Endodermal cell (in vitro differentiated cells): ENCODE measurements around the gene SLC7A1. TPM values are rescaled to one million over a fixed set of nuclear protein-coding genes. Genes with fewer than 3 reads are reported as not detected.

Experiments
- DNase-seq: peaks from one replicate; pipeline ENCODE4 v3.0.0-alpha.2; 2017
- H3K27ac ChIP-seq: 2 replicates; pipeline ENCODE4 v1.5.1; 2013; ENCODE audit warnings: mild to moderate bottlenecking, low read depth, low read length, moderate library complexity
- H3K27me3 ChIP-seq: 2 replicates; pipeline ENCODE4 v1.6.1; 2013; ENCODE audit warnings: mild to moderate bottlenecking, low read length, moderate library complexity; ENCODE audit not compliant: insufficient read depth, control insufficient read depth, poor library complexity, severe bottlenecking
- H3K36me3 ChIP-seq: 2 replicates; pipeline ENCODE4 v1.7.0; 2013; ENCODE audit warnings: mild to moderate bottlenecking, low read length, moderate library complexity; ENCODE audit not compliant: control insufficient read depth, insufficient read depth
- H3K4me1 ChIP-seq: one replicate; pipeline ENCODE4 v1.7.0; 2013; ENCODE audit warnings: low read length; ENCODE audit not compliant: control insufficient read depth, insufficient read depth
- H3K4me3 ChIP-seq: 2 replicates; pipeline ENCODE4 v1.5.1; 2013; ENCODE audit warnings: mild to moderate bottlenecking, low read length, moderate library complexity
- H3K9ac ChIP-seq: 2 replicates; pipeline ENCODE4 v1.6.1; 2013; ENCODE audit warnings: mild to moderate bottlenecking, low read length, moderate library complexity; ENCODE audit not compliant: poor library complexity, severe bottlenecking; ENCODE audit errors: extremely low read depth
- H3K9me3 ChIP-seq: 2 replicates; pipeline ENCODE4 v1.6.1; 2013; ENCODE audit warnings: mild to moderate bottlenecking, low read length, moderate library complexity; ENCODE audit not compliant: control insufficient read depth
- H3K27ac Mint-ChIP-seq: 2 replicates; pipeline ENCODE4 v1.8.0; 2020; ENCODE audit warnings: mixed read lengths
- H3K27me3 Mint-ChIP-seq: 2 replicates; pipeline ENCODE4 v1.8.0; 2021; ENCODE audit warnings: mild to moderate bottlenecking, mixed read lengths; ENCODE audit not compliant: insufficient read depth
- H3K36me3 Mint-ChIP-seq: 2 replicates; pipeline ENCODE4 v1.8.0; 2020; ENCODE audit warnings: low read depth, mixed read lengths
- H3K4me1 Mint-ChIP-seq: 2 replicates; pipeline ENCODE4 v1.8.0; 2020; ENCODE audit warnings: mixed read lengths
- H3K4me3 Mint-ChIP-seq: 2 replicates; pipeline ENCODE4 v1.8.0; 2020; ENCODE audit warnings: mild to moderate bottlenecking, moderate library complexity, mixed read lengths
- H3K9me3 Mint-ChIP-seq: 2 replicates; pipeline ENCODE4 v1.8.0; 2020; ENCODE audit warnings: mild to moderate bottlenecking, mixed read lengths
- WGBS, 2 experiments: methylation state at CpG; one replicate each; pipeline versions ENCODE4 v1.1.5 to v1.1.7; 2013; ENCODE audit warnings: missing lambda C conversion rate in 2 of 2, mixed read lengths in 1 of 2; ENCODE audit not compliant: insufficient coverage in 1 of 2, insufficient read length in 1 of 2; 5-methylcytosine and 5-hydroxymethylcytosine counted together
- total RNA-seq, 2 donors: library from RNA; stranded (reverse); fragmentation: NEBNext Ultra II Directional in 1 of 2; extraction: Animal tissue kit (Norgen Biotek cat#: 25700) in 1 of 2; gene quantifications; 2 replicates in 1 of 2; 3 replicates in 1 of 2; pipeline ENCODE4 v1.2.1, GENCODE V29; 2021
- TF ChIP-seq, protein P1 (sequence below): fragments of 200-600 bp; sonication (generic); conservative IDR thresholded peaks from 2 replicates; pipeline ENCODE4 v1.5.0; 2021; ENCODE audit warnings: antibody characterized with exemption, mild to moderate bottlenecking

SLC7A1 gene
- total RNA-seq, 2 donors from 2014 or later, result 26.0 to 27.3 TPM

- H3K4me3 ChIP-seq, result no peak overlapping the region
- no peak overlapping the region for H3K27ac Mint-ChIP-seq
Measured at GRCh38 chr13:29619995-29620394, 24.5 kb upstream of the SLC7A1 start.

DNA sequence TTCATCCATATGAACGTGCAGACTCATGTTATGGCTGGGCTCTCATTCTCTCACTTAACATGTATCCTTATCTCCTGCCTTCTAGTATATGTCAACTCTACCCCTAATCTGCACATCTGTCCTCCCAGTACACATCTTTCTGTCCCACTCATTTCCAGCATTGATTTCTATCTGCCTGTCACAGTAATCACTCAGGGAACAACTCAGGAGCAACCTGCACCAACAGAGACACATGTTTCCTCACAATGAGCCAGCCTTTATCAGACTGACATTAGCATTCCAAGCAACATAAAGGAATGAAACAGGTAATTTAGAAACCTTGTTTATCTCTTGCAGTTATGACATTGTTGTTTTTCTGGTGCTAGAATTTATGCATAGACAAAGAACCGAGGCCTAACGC lies 17.6 kb upstream of the SLC7A1 start:
- Histone ChIP-seq H3K27me3 (no peaks in the 10 kb centered on the region), H3K36me3 (no peaks in the 10 kb centered on the region), H3K9me3 (no peaks in the 10 kb centered on the region), H3K4me1 (no peaks in the 10 kb centered on the region), H3K4me3 (no peak overlapping the region), H3K9ac (no peak overlapping the region), H3K27ac (no peak overlapping the region)
- Mint-ChIP-seq H3K27me3 (peaks cover 8% of the 10 kb centered on the region), H3K4me1 (peaks cover 5% of the 10 kb centered on the region), H3K36me3 (no peaks in the 10 kb centered on the region), H3K27ac (no peak overlapping the region), H3K9me3 (peaks cover 7% of the 10 kb centered on the region), H3K4me3 (no peak overlapping the region)
- TF ChIP-seq, protein P1, sequence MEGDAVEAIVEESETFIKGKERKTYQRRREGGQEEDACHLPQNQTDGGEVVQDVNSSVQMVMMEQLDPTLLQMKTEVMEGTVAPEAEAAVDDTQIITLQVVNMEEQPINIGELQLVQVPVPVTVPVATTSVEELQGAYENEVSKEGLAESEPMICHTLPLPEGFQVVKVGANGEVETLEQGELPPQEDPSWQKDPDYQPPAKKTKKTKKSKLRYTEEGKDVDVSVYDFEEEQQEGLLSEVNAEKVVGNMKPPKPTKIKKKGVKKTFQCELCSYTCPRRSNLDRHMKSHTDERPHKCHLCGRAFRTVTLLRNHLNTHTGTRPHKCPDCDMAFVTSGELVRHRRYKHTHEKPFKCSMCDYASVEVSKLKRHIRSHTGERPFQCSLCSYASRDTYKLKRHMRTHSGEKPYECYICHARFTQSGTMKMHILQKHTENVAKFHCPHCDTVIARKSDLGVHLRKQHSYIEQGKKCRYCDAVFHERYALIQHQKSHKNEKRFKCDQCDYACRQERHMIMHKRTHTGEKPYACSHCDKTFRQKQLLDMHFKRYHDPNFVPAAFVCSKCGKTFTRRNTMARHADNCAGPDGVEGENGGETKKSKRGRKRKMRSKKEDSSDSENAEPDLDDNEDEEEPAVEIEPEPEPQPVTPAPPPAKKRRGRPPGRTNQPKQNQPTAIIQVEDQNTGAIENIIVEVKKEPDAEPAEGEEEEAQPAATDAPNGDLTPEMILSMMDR, result no peak
- no peak for DNase-seq
- WGBS, 2 experiments, result 95 to 98% methylated on average over 3 of the region's 3 CpGs

More at GRCh38 chr13:29619995-29620394, 24.5 kb upstream of the SLC7A1 start:
- Mint-ChIP-seq H3K36me3 (no peaks in the 10 kb centered on the region), H3K9me3 (peaks cover 14% of the 10 kb centered on the region), H3K4me1 (peaks cover 5% of the 10 kb centered on the region), H3K4me3 (no peak overlapping the region), H3K27me3 (peaks cover 2% of the 10 kb centered on the region)
- H3K9ac ChIP-seq, result no peak overlapping the region
- no peaks in the 10 kb centered on the region for H3K27me3 ChIP-seq
- DNase-seq, result no peak
- no peaks in the 10 kb centered on the region for H3K36me3 ChIP-seq
- TF ChIP-seq, protein P1, result no peak
- H3K9me3 ChIP-seq, result no peaks in the 10 kb centered on the region
- no peaks in the 10 kb centered on the region for H3K4me1 ChIP-seq
- no peak overlapping the region for H3K27ac ChIP-seq

GRCh38 chr13:29607465-29607864 lies 12.0 kb upstream of the SLC7A1 start:
- Mint-ChIP-seq H3K4me1 (peaks cover 11% of the 10 kb centered on the region), H3K36me3 (no peaks in the 10 kb centered on the region)

More at GRCh38 chr13:29607465-29607864, 12.0 kb upstream of the SLC7A1 start:
- no peaks in the 10 kb centered on the region for H3K36me3 ChIP-seq
- H3K27ac ChIP-seq, result no peak overlapping the region
- TF ChIP-seq, protein P1, result no peak
- peaks cover 10% of the 10 kb centered on the region for H3K4me1 ChIP-seq
- Mint-ChIP-seq H3K27ac (no peak overlapping the region), H3K9me3 (no peaks in the 10 kb centered on the region), H3K27me3 (peaks cover 8% of the 10 kb centered on the region), H3K4me3 (no peak overlapping the region)
- H3K9me3 ChIP-seq, result no peaks in the 10 kb centered on the region
- peaks cover 7% of the 10 kb centered on the region for H3K27me3 ChIP-seq
- H3K9ac ChIP-seq, result no peak overlapping the region
- WGBS, 2 experiments, result 100% methylated on average over 1 of the region's 1 CpG
- H3K4me3 ChIP-seq, result no peak overlapping the region
- DNase-seq, result no peak
